GM12875 (cell line): Measurements from ENCODE around the gene HEYL.

Experiments used
- H3K4me3 ChIP-seq: one replicate; pipeline ENCODE4 v1.5.1; 2011; ENCODE audit warnings: low read depth, low read length, control low read depth
- TF ChIP-seq, protein P1 (sequence below): IDR thresholded peaks from 2 replicates; pipeline ENCODE4 v1.5.1; 2011; ENCODE audit warnings: low read depth, mild to moderate bottlenecking, control low read depth, inconsistent platforms, low read length, moderate library complexity, borderline replicate concordance; ENCODE audit not compliant: insufficient read depth

The HEYL gene

DNA sequence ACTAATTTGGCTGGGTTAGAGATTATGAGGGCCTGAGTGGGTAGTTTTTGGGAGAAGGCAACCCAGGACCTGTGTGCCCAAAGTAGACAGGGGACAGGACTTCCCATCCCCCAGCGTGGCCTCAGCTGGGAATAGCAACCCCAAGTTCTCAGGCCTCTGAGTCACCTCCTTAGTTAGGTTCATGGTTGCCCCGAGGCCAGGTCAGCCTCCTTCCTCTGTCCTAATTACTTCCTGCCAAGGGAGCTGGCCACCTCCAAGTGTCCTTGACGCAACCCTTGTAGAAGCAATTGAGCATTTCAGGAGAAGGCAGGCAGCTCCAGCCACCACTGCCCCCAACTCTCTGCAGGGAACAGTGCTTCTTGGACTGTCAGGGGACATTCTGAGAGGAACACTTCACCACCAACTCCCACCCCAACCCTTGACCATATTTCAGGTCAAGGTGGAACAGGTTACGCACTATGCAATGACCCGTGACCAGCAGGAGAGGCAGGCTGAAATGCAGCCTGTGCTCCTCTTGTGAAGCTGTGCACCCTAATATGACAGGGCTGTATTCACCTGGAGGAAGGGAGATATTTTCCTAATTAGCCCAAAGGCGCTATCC, 37.6 kb upstream of the HEYL start:
- TF ChIP-seq, protein P1, sequence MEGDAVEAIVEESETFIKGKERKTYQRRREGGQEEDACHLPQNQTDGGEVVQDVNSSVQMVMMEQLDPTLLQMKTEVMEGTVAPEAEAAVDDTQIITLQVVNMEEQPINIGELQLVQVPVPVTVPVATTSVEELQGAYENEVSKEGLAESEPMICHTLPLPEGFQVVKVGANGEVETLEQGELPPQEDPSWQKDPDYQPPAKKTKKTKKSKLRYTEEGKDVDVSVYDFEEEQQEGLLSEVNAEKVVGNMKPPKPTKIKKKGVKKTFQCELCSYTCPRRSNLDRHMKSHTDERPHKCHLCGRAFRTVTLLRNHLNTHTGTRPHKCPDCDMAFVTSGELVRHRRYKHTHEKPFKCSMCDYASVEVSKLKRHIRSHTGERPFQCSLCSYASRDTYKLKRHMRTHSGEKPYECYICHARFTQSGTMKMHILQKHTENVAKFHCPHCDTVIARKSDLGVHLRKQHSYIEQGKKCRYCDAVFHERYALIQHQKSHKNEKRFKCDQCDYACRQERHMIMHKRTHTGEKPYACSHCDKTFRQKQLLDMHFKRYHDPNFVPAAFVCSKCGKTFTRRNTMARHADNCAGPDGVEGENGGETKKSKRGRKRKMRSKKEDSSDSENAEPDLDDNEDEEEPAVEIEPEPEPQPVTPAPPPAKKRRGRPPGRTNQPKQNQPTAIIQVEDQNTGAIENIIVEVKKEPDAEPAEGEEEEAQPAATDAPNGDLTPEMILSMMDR, result no peak
- no peak overlapping the region for H3K4me3 ChIP-seq

- no peak overlapping the region for H3K4me3 ChIP-seq
- TF ChIP-seq, protein P1, result no peak
Measured at GRCh38 chr1:39675220-39675619, 35.8 kb upstream of the HEYL start.

- H3K4me3 ChIP-seq, result no peak overlapping the region
- TF ChIP-seq, protein P1, result no peak
Measured at GRCh38 chr1:39673215-39673614, 33.8 kb upstream of the HEYL start.

DNA sequence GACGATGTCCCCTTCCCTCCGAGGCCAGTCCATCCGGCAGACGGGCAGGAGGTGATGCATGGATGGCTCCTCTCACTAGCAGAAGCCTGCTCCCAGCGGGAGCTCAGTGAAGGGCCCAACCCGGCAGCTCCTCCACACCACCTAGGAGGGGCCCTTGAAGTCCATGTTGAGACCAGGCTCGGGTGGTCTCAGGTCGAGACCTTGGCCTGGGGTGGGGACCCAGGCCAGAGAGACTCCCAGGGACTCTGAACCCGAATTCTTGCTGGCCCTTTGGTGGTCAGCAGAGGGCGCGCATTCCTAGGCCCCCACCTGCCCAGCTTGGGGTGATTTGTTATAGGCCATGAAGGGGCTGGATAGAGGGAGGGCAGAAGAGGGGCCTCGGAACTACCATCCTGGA, 33.1 kb upstream of the HEYL start:
- H3K4me3 ChIP-seq, result peak overlapping the region; percentile 51
- TF ChIP-seq, protein P1, result peak; percentile 71

DNA sequence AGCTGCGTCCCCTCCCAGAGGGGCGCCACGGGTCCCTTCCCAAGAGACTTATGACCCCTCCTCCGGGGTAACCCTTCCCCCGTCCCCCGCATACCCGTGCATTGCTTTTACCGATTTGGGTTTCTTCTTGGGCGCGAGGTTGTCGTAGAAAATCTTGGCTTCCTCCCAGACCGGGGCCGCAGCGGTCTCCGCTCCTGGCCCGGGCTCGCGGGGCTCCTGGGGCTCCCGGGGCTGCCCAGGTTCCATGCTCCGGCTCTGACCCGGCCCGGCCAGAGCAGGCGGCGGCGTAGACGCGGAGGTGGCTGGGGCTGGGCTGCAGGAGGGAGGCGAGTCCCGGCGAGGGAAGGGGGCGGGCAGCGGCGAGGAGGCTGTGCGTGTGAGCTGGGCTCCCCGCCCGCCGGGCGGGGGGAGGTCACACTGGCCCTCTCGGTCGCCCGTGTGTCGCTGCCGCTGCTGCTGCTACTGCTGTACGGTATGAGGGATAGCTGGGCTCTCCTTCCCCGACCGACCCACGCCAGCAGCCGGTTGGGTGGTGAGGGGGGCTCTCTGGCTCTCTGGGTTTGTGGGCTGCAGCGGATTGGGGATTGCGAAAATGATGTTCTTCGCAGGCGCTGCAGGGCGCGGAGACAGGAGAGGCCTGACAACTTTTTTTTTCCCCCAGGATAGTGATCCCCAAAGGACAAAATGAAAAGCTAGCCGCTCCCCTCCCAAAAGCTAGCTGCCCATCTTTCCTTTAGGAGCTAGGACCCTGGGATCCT, 32.5 kb upstream of the HEYL start, which contains the start of gene NT5C1A:
NT5C1A (minus strand) TSS at position 315 of the 758 bp plus-strand sequence; CDS start at position 246, 69 bp downstream.
- TF ChIP-seq, protein P1, result no peak
- peak within 1 kb of the TSS; percentile 51 for H3K4me3 ChIP-seq

- TF ChIP-seq, protein P1, result no peak
- peak overlapping the region; percentile 51 for H3K4me3 ChIP-seq
Measured at GRCh38 chr1:39671433-39671792, 32.0 kb upstream of the HEYL start.

- TF ChIP-seq, protein P1, result no peak
- H3K4me3 ChIP-seq, result no peak overlapping the region
Measured at GRCh38 chr1:39670689-39671088, 31.2 kb upstream of the HEYL start.
